Measurements from ENCODE around the gene KNOP1. TPM values are rescaled to one million over a fixed set of nuclear protein-coding genes. Genes with fewer than 3 reads are reported as not detected.

The KNOP1 gene
- 12.6 and 29.0 TPM in 2 replicates for total RNA-seq (2014; rRNA removed; shearing (Covaris generic))

DNA sequence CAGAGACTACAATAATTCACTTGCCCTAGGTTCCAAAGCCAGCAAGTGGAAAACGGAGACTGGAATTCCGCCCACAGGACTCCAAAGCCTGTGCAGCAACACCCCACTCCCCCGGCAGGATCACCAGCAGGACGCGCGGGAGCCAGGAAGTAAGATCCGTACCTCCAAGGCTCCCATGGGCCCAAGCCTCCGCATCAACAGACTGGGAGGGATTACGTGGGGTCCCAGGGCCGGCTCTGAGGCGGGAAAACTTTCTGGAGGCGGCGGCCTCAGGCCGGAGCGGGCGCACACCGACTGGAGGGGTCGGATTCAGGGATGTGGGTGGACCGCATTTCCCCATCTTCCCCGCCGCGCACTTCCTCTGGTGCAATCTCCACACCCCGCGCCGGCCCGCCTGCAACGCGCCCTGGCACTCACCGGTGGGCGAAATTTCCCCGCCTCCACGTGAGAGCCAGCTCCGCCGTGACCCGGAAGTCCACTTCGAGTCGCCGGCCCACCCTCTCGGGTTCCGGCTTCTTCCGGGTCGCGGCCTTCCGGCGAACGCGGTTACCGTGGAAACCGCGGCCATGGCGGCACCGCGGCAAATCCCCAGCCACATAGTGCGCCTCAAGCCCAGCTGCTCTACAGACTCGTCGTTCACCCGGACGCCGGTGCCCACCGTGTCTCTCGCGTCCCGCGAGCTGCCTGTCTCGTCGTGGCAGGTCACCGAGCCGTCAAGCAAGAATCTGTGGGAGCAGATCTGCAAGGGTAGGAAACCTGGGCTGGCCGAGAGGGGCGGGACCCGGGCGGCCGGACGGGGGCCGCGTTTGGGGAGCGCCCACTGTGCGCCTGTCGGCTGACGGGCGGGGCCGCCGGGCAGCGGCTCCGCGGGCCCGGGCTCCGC is at the start of gene KNOP1, which contains the start of gene IQCK:
KNOP1 (minus strand) TSS at position 487 of the 883 bp plus-strand sequence. CDS start 3,192 bp downstream, outside the sequence.
IQCK (plus strand) TSS at position 531 of the 883 bp plus-strand sequence; CDS start at position 567, 36 bp downstream.
- peak; percentile 83 for DNase-seq (ENCODE audit: low spot score)

- no peak for DNase-seq (ENCODE audit: low spot score)
Observed at GRCh38 chr16:19767497-19767896, 49.5 kb upstream of the KNOP1 start.

GRCh38 chr16:19766988-19767387 is 49.0 kb upstream of the KNOP1 start:
- no peak for DNase-seq (ENCODE audit: low spot score)

DNA sequence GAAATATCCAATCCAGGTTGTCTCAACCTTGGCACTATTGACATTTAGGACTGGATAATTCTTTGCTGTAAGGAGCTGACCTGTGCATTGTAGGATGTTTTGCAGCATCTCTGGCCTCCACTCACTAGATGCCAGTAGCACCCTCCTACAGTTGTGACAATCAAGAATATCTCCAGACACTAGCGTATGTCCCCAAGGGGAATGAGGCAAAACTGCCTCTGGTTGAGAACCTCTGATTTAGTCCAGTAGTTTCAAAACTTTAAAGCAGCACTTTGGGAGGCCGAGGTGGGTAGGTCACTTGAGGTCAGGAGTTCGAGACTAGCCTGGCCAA is 48.5 kb upstream of the KNOP1 start:
- no peak for DNase-seq (ENCODE audit: low spot score)

DNA sequence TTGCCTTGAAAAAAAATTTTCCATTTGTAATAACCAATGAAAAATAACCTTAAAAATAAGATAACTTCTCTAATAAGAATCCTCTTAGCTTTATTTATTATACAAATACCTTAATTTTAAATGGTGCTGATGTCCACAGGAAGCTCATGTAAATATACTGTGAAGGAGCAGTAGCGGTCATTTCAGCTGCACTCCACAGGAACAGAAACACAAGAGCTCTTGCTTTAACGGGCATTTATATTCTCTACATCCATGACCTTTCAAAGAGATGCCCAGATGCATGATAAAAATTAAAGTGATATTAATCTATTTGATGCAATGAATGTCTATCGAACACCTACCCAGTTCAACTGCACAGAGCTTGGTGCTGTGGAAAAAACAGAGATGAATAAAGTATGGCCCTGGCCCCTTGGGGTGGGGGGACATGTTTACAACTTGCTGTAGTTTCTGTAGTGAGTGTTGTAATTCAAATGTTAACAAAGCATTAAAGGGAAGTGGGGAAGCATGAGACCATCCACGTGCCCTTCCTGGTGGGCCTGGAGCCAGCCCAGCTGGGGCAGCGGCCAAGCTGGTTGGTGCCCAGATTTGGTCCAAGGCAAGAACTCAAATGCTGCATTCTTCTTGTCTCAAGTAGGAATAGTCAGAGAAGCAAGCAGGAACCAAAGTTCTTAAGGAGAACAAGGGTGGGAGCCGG is 48.0 kb upstream of the KNOP1 start:
- DNase-seq (ENCODE audit: low spot score), result peak; percentile 11

- no peak for DNase-seq (ENCODE audit: low spot score)
Observed at GRCh38 chr16:19760356-19761060, 42.5 kb upstream of the KNOP1 start.

GRCh38 chr16:19757762-19758595 is 40.0 kb upstream of the KNOP1 start:
- peak; percentile 14 for DNase-seq (ENCODE audit: low spot score)

DNA sequence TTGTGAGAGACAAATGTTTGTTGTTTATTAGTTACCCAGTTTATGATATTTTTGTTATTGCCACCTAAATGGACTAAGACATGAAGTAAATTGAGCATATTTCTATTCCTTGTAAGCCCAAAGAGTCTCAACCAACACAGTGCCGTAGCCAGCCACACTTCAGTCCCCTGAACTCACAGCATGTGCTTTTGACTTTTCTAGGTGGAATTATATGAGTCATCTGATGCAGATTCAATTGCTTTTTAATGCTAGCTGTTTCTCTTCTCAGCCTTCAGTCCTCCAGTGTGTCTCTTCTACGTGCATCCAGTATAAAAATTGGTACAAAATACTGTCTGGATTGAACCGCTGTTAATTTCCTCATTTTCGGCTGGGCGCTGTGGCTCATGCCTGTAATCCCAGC is 39.0 kb upstream of the KNOP1 start:
- no peak for DNase-seq (ENCODE audit: low spot score)

DNA sequence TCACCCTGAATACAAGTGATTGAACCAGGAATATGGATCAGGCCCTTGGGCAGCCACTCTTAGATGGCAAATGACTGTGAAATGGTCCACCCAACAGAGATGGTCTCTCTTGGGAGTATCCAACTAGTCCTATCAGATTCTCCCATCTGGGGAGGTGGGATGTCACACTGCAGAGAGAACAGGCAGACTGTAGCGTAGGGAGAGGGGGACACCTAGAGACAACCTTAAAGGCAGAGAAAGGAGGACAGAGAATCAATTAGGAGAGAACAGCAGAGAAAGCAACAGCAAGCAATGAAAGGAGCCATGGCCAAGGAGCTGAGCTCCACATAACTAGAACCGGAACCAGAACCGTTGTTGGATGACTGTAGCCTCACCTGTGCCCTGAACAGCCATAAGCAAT is 37.2 kb upstream of the KNOP1 start:
- DNase-seq (ENCODE audit: low spot score), result no peak

GRCh38 chr16:19754644-19755036 is 36.6 kb upstream of the KNOP1 start:
- DNase-seq (ENCODE audit: low spot score), result no peak

DNA sequence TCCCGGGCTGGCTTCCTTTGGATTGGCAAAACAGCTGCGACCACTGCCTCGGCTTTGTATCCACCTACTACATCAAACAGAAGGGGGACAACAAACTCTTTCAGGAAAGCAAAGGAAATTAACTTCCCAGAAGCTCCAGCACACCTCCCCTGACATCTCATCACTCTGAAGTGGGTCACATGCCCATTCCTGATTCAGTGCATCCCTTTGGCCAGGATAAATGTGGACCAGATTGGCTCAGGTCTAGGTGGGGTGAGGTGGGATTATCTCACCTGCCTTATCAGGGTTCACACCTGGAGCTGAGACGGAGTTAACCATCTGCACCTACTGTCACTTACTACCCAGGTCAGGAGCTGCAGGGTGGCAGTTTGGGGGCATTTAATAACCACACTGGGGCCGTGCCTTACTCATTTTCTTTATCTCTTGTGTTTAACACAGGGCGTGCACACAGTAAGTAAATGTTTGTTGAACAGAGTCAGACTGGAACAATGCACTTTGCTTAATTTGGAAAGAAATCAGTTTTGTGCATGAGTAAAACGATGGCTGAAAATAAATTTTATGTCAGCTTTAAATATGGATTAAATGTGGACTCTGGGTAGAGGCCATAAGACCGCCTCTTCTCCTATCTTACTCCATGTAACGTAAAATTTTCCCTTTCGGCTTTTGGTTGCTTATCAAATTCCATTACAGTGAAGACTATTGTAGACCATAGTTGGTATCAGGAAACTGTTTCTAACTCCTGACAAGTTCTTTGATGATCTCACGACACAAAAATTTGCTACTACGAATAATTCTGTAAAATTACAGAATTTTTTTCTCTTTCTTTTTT is 36.0 kb upstream of the KNOP1 start:
- DNase-seq (ENCODE audit: low spot score), result no peak

DNA sequence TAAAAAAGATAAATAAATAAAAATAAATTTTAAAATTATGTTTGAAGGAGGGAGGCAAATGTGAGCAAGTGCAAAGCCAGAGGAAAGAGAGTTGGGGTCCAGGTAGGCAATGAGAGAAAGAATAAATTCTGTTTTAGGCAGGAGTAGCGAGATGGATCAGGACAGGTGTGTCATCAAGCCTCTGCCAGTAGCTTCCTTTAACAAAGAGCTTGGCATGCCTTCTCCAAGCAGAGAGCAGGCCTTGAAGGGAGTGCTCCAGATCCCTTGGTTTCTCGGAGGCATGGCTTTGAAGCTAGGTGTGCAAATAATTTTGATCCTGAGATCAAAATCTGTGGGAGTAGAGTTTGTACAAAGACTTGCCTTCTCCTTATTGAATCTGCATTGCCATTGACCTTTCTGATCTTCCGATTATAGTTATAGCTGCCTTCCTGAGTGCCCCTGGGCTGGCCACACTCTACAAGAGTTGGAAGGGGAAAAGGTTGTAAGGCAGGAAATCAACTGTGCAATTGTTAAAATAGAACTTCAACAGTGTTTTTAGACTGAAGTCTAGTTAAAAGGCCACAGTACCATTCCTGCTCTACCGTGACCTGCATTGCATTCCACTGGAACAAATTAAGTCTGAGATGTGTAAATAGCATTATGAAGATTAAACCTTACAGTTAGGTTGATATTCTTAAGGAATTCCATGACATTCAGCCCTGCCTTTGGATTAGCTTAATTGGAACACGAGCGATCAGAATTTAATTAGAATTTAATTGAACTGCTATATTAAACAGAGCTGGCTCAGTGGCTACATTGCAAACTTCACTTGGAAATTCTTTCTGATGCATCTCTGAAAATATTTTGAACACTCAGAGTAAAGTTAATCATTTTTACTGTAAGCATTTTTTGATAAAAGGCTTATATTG is 33.7 kb upstream of the KNOP1 start:
- DNase-seq (ENCODE audit: low spot score), result no peak

DNA sequence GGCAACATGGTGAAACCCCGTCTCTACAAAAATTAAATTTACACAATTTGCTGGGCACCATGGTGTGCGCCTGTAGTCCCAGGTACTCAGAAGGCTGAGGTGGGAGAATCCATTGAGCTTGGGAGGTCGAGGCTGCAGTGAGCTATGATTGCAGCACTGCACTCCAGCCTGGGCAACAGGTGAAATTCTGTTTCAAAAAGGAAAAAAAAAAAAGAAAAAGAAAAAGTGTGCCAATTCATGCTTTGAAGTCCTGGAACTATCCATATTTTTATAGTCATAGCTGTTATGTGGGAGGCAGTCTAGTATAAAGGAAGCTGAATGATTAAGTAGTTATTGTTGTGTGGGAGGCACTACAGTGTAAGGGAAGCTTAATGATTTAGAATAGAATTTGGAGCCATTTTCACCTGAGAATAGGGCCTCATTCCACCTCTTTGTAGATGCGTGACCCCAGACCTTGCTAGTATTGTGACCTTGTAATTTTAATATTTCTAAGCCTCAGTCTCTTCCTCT is 31.6 kb upstream of the KNOP1 start:
- no peak for DNase-seq (ENCODE audit: low spot score)

DNA sequence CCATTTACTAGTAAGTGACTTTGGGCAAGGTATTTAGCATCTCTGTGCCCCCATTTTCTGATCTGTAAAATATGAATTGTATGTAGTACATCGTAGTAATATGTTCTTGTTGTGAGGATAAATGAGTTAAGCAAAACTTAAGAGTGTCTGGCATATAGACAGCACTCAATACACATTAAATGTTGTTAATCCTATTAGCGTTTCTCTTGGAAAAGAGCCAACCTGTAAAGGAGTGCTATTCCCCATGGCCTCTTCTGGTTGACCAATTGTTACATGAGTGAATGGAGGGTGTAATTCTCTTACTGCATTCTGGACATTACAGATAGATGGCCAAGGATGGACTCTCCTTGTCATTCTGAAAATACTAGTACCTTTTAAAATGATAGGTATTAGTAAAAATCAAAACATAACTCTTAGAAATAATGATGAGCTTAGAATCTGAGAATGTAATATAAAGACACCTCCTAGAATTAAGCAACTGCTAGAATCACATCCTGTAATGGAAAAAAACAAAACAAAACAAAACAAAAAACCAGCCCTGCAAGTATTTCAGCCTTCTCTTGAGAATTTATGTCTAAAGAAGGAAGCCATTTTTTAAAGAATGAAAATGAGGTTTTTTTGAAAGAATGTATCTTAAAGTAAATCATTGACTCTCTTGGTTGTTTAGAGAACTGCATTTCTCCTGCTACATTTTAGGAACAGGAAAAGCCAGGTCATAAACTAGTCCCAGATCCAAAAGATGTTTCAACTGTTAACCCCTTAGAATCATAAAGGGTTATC is 30.6 kb upstream of the KNOP1 start:
- no peak for DNase-seq (ENCODE audit: low spot score)

DNA sequence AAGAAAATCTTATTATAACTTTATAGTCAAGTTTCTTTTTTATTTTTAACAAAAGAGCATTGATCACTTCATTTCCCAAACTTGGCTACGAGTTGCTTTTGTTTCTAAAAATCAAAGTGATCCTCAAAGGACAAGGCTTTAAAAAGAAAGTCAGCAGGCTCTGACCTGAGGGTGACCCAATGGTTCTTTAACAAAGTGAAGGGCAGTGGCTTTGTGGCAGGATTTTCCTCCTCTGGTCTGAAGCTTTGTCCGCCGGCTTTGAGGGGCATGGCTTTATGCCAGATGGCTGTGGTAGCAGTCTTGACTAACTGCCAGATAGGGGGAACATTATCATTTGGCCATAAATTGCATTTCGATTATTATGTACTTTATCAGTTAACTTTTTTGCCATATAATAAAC is 28.5 kb upstream of the KNOP1 start:
- no peak for DNase-seq (ENCODE audit: low spot score)

DNA sequence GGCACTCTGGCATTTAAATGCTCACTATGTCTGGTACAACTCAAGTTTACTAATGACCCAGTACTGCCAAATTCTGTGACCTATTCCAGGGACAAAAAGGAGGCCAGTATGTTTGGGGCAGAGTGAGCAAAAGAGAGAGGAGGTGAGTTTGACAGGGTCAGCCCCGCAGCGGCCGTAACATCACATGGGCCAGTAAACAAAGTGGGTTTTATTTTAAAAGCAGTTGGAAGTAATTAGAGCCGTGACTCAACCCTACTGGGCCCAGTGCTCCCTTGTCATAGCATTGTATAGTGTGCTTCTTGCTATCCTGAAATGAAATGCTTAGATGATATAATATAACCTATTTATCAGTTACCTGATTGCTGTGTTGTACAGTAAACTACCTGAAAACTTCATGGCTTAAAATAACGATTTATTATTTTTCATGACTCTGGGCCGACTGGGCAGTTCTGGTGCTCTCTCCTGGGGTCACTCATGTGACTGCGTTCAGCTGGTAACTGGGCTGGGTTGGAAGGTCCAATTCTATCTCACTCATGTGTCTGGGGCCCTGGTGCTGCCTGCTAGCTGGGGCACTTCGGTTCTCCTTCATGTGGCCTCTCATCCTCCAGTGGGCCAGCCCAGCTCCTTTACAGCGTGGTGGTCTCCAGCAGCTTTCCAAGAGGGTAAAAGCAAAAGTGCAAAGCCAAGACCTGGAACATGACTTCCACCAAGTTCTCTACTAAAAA is 27.4 kb upstream of the KNOP1 start:
- peak; percentile 38 for DNase-seq (ENCODE audit: low spot score)

DNA sequence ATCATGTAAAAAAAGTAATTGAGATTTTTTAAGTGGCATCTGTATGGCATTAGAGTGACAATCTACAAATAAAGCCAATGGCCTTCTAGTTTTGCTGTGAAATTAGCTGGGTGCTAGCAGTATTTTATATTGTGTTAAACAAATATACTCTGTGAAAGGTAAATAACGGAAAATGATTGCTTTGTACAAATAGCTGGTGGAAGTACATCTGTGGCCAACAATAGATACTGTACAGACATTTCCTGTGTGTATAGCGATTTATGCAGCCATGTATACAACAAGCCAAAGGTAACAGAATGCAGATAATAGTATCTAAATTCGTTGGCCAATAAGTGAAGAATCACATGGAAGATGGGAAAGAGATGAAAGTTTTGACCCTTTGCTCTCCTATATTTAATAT is 26.6 kb upstream of the KNOP1 start:
- DNase-seq (ENCODE audit: low spot score), result no peak

DNA sequence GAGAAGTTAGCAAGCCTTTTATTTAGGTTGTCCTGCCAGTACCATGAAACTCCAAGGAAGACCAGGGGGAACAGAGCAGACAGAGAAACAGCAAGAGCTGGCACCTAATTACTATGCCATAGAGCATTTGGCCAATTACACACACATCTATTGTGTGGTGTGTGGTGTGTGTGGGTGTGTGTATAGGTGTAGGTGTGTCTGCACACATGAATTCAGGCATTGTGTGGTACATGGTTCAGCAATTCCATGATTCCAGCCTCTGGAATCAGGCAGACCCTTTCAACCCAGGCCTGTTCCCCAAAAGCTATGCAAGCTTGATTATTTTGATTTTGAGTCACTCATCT is 25.8 kb upstream of the KNOP1 start:
- no peak for DNase-seq (ENCODE audit: low spot score)
